HEK293 (cell line): ENCODE data around the gene ANTKMT.
A peak's percentile ranks its signal among the peaks of the same experiment; 100 is the strongest.

Experiments
- BCL11B ChIP-seq: fragments of 450-650 bp; formaldehyde crosslinking; IDR thresholded peaks from 2 replicates; pipeline ENCODE4 v1.5.1; 2016; ENCODE audit warnings: low read depth, missing biosample characterization, missing genetic modification characterization
- BCL6B ChIP-seq: fragments of 450-650 bp; formaldehyde crosslinking; IDR thresholded peaks from 2 replicates; pipeline ENCODE4 v1.5.1; 2017; ENCODE audit warnings: missing biosample characterization, missing genetic modification characterization
- GFI1B ChIP-seq: fragments of 450-650 bp; formaldehyde crosslinking; IDR thresholded peaks from 2 replicates; pipeline ENCODE4 v1.5.1; 2016; ENCODE audit warnings: missing biosample characterization, missing genetic modification characterization
- GLIS1 ChIP-seq: fragments of 450-650 bp; formaldehyde crosslinking; IDR thresholded peaks from 2 replicates; pipeline ENCODE4 v1.5.1; 2016; ENCODE audit warnings: missing biosample characterization, missing genetic modification characterization
- KLF1 ChIP-seq: fragments of 450-650 bp; formaldehyde crosslinking; IDR thresholded peaks from 2 replicates; pipeline ENCODE4 v1.5.1; 2016; ENCODE audit warnings: missing biosample characterization, missing genetic modification characterization
- KLF10 ChIP-seq: fragments of 450-650 bp; IDR thresholded peaks from 2 replicates; pipeline ENCODE4 v1.5.1; 2018; ENCODE audit warnings: missing biosample characterization, mild to moderate bottlenecking, missing genetic modification characterization
- MEIS1 ChIP-seq: sonication (generic); formaldehyde crosslinking; IDR thresholded peaks from 2 replicates; pipeline ENCODE4 v1.8.1; 2022; ENCODE audit warnings: missing genetic modification reagents, mild to moderate bottlenecking, borderline replicate concordance
- PBX3 ChIP-seq: sonication (generic); formaldehyde crosslinking; IDR thresholded peaks from 2 replicates; pipeline ENCODE4 v1.8.1; 2022; ENCODE audit warnings: mild to moderate bottlenecking, moderate library complexity, missing genetic modification reagents
- PRDM4 ChIP-seq: fragments of 450-650 bp; formaldehyde crosslinking; IDR thresholded peaks from 2 replicates; pipeline ENCODE4 v1.5.1; 2017; ENCODE audit warnings: missing biosample characterization, missing genetic modification characterization
- SCRT2 ChIP-seq: fragments of 450-650 bp; formaldehyde crosslinking; IDR thresholded peaks from 2 replicates; pipeline ENCODE4 v1.5.1; 2016; ENCODE audit warnings: missing biosample characterization, missing genetic modification characterization
- SP7 ChIP-seq: fragments of 450-650 bp; formaldehyde crosslinking; IDR thresholded peaks from 2 replicates; pipeline ENCODE4 v1.5.1; 2016; ENCODE audit warnings: missing biosample characterization, missing genetic modification characterization
- YY1 ChIP-seq: fragments of 450-650 bp; formaldehyde crosslinking; IDR thresholded peaks from 2 replicates; pipeline ENCODE4 v1.5.1; 2018; ENCODE audit warnings: missing biosample characterization, missing genetic modification characterization
- ZBTB21 ChIP-seq: fragments of 450-650 bp; formaldehyde crosslinking; IDR thresholded peaks from 2 replicates; pipeline ENCODE4 v1.5.1; 2017; ENCODE audit warnings: missing biosample characterization, missing genetic modification characterization
- ZFHX2 ChIP-seq: fragments of 450-650 bp; formaldehyde crosslinking; conservative IDR thresholded peaks from 2 replicates; pipeline ENCODE4 v1.5.1; 2016; ENCODE audit warnings: missing biosample characterization, missing genetic modification characterization
- ZIC2 ChIP-seq: fragments of 450-650 bp; formaldehyde crosslinking; IDR thresholded peaks from 2 replicates; pipeline ENCODE4 v1.5.1; 2016; ENCODE audit warnings: missing biosample characterization, missing genetic modification characterization
- ZNF155 ChIP-seq: fragments of 450-650 bp; formaldehyde crosslinking; IDR thresholded peaks from 2 replicates; pipeline ENCODE4 v1.5.1; 2016; ENCODE audit warnings: missing biosample characterization, missing genetic modification characterization
- ZNF2 ChIP-seq: fragments of 450-650 bp; formaldehyde crosslinking; IDR thresholded peaks from 2 replicates; pipeline ENCODE4 v1.5.1; 2016; ENCODE audit warnings: missing biosample characterization, missing genetic modification characterization
- ZNF248 ChIP-seq: fragments of 450-650 bp; formaldehyde crosslinking; IDR thresholded peaks from 2 replicates; pipeline ENCODE4 v1.5.1; 2017; ENCODE audit warnings: missing biosample characterization, missing genetic modification characterization
- ZNF449 ChIP-seq: fragments of 450-650 bp; formaldehyde crosslinking; IDR thresholded peaks from 2 replicates; pipeline ENCODE4 v1.5.1; 2017; ENCODE audit warnings: missing biosample characterization, mild to moderate bottlenecking, missing genetic modification characterization, moderate library complexity
- ZNF514 ChIP-seq: fragments of 450-650 bp; formaldehyde crosslinking; IDR thresholded peaks from 2 replicates; pipeline ENCODE4 v1.5.1; 2016; ENCODE audit warnings: missing biosample characterization, missing genetic modification characterization
- ZNF654 ChIP-seq: fragments of 450-650 bp; formaldehyde crosslinking; IDR thresholded peaks from 2 replicates; pipeline ENCODE4 v1.5.1; 2016; ENCODE audit warnings: low read depth, missing biosample characterization, missing genetic modification characterization
- ZNF692 ChIP-seq: fragments of 450-650 bp; formaldehyde crosslinking; IDR thresholded peaks from 2 replicates; pipeline ENCODE4 v1.5.1; 2016; ENCODE audit warnings: missing biosample characterization, missing genetic modification characterization
- ZNF707 ChIP-seq: fragments of 450-650 bp; formaldehyde crosslinking; IDR thresholded peaks from 2 replicates; pipeline ENCODE4 v1.5.1; 2016; ENCODE audit warnings: missing biosample characterization, missing genetic modification characterization
- ZNF785 ChIP-seq: fragments of 450-650 bp; formaldehyde crosslinking; IDR thresholded peaks from 2 replicates; pipeline ENCODE4 v1.5.1; 2016; ENCODE audit warnings: missing biosample characterization, missing genetic modification characterization
- ZNF791 ChIP-seq: fragments of 450-650 bp; formaldehyde crosslinking; IDR thresholded peaks from 2 replicates; pipeline ENCODE4 v1.5.1; 2016; ENCODE audit warnings: missing biosample characterization, missing genetic modification characterization
- ZSCAN30 ChIP-seq: fragments of 450-650 bp; IDR thresholded peaks from 2 replicates; pipeline ENCODE4 v1.5.1; 2018; ENCODE audit warnings: missing biosample characterization, mild to moderate bottlenecking, missing genetic modification characterization, moderate library complexity
- TF ChIP-seq, protein P1 (sequence below): fragments of 450-650 bp; formaldehyde crosslinking; IDR thresholded peaks from 2 replicates; pipeline ENCODE4; 2016; ENCODE audit warnings: missing biosample characterization, missing genetic modification characterization
- TF ChIP-seq, protein P2 (sequence below): fragments of 450-650 bp; IDR thresholded peaks from 2 replicates; pipeline ENCODE4 v1.5.1; 2018; ENCODE audit warnings: missing biosample characterization, mild to moderate bottlenecking, missing genetic modification characterization
- TF ChIP-seq, protein P3 (sequence below): fragments of 450-650 bp; formaldehyde crosslinking; IDR thresholded peaks from 2 replicates; pipeline ENCODE4 v1.5.1; 2016; ENCODE audit warnings: missing biosample characterization, missing genetic modification characterization

ANTKMT gene

GRCh38 chr16:695355-696089 lies 25.4 kb upstream of the ANTKMT start (continued):
- TF ChIP-seq, protein P1, sequence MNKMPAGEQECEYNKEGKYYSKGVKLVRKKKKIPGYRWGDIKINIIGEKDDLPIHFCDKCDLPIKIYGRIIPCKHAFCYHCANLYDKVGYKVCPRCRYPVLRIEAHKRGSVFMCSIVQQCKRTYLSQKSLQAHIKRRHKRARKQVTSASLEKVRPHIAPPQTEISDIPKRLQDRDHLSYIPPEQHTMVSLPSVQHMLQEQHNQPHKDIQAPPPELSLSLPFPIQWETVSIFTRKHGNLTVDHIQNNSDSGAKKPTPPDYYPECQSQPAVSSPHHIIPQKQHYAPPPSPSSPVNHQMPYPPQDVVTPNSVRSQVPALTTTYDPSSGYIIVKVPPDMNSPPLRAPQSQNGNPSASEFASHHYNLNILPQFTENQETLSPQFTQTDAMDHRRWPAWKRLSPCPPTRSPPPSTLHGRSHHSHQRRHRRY (tag by site-specific recombination), result no peak
- TF ChIP-seq BCL11B (tag by site-specific recombination) (no peak), ZNF791 (tag by site-specific recombination) (no peak), KLF1 (peak; percentile 99), GFI1B (no peak), ZNF785 (tag by site-specific recombination) (peak; percentile 35; the same call in 1 of the 2 replicates), ZNF155 (tag by site-specific recombination) (no peak), GLIS1 (tag by site-specific recombination) (peak; percentile 75), ZNF654 (tag by site-specific recombination) (no peak), ZNF692 (tag by site-specific recombination) (peak; percentile 37), YY1 (tag by site-specific recombination) (peak; percentile 71; the same call in 1 of the 2 replicates), ZNF707 (tag by site-specific recombination) (no peak), KLF10 (no peak), ZSCAN30 (tag by site-specific recombination) (no peak), SCRT2 (tag by site-specific recombination) (peak; percentile 74), ZNF449 (tag by site-specific recombination) (peak; percentile 87), PBX3 (CRISPR knock-in tag) (peak; percentile 77; the same call in 1 of the 2 replicates), SP7 (tag by site-specific recombination) (peak; percentile 58), ZBTB21 (tag by site-specific recombination) (no peak), ZNF2 (tag by site-specific recombination) (peak; percentile 55; the same call in 1 of the 2 replicates), ZNF514 (no peak), ZFHX2 (peak; percentile 55; the same call in 1 of the 2 replicates), PRDM4 (tag by site-specific recombination) (no peak), MEIS1 (CRISPR knock-in tag) (no peak), BCL6B (no peak), ZIC2 (peak; percentile 69), ZNF248 (tag by site-specific recombination) (no peak)
- TF ChIP-seq, protein P2, sequence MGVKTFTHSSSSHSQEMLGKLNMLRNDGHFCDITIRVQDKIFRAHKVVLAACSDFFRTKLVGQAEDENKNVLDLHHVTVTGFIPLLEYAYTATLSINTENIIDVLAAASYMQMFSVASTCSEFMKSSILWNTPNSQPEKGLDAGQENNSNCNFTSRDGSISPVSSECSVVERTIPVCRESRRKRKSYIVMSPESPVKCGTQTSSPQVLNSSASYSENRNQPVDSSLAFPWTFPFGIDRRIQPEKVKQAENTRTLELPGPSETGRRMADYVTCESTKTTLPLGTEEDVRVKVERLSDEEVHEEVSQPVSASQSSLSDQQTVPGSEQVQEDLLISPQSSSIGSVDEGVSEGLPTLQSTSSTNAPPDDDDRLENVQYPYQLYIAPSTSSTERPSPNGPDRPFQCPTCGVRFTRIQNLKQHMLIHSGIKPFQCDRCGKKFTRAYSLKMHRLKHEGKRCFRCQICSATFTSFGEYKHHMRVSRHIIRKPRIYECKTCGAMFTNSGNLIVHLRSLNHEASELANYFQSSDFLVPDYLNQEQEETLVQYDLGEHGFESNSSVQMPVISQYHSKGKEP (tag by site-specific recombination), result peak; percentile 95
- TF ChIP-seq, protein P3, sequence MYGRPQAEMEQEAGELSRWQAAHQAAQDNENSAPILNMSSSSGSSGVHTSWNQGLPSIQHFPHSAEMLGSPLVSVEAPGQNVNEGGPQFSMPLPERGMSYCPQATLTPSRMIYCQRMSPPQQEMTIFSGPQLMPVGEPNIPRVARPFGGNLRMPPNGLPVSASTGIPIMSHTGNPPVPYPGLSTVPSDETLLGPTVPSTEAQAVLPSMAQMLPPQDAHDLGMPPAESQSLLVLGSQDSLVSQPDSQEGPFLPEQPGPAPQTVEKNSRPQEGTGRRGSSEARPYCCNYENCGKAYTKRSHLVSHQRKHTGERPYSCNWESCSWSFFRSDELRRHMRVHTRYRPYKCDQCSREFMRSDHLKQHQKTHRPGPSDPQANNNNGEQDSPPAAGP, result peak; percentile 75
